GM18519 (cell line): Measurements from ENCODE around the gene SEC61B.
A peak's percentile ranks its signal among the peaks of the same experiment; 100 is the strongest.

Experiments used
- ATAC-seq: cut with Tn5 transposase; IDR thresholded peaks from one replicate; pipeline ENCODE4 v1.9.1; 2021; ENCODE audit warnings: mild to moderate bottlenecking, moderate library complexity; ENCODE audit not compliant: unreplicated experiment, low FRiP score

The SEC61B gene

GRCh38 chr9:99221621-99222415 is at the start of gene SEC61B, which contains the start of gene ALG2:
TSS of gene SEC61B (plus strand) at chr9:99222282. CDS start at chr9:99222364, 82 bp downstream.
TSS of gene ALG2 (minus strand) at chr9:99221942. CDS start at chr9:99221894, 48 bp downstream.
- peak; percentile 84 for ATAC-seq

GRCh38 chr9:99173570-99174504 is 48.2 kb upstream of the SEC61B start:
- ATAC-seq = peak; percentile 63

DNA sequence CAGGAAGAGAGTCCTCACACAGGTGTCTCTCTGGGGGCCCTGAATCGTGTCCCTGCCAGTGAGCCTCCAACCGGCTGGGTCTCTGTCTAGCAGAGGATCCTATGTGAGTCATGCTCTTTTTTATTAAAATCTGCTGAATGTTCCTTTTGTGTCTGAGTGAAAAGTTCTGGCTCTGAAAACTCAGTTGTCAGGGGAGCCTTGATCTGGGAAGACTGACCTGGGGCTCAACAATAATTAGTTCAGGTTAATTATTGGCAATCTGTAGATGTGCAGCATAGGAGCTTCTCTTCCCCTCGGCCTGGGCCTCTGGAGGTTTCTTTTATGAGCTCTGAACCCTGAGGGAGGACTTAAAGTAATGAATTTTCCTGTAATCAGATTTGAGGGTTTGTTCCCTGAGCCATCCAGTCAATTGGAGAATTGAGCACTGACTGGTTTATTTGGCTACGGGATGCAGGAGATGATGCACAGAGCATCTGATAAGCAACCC is 45.5 kb upstream of the SEC61B start:
- no peak for ATAC-seq

DNA sequence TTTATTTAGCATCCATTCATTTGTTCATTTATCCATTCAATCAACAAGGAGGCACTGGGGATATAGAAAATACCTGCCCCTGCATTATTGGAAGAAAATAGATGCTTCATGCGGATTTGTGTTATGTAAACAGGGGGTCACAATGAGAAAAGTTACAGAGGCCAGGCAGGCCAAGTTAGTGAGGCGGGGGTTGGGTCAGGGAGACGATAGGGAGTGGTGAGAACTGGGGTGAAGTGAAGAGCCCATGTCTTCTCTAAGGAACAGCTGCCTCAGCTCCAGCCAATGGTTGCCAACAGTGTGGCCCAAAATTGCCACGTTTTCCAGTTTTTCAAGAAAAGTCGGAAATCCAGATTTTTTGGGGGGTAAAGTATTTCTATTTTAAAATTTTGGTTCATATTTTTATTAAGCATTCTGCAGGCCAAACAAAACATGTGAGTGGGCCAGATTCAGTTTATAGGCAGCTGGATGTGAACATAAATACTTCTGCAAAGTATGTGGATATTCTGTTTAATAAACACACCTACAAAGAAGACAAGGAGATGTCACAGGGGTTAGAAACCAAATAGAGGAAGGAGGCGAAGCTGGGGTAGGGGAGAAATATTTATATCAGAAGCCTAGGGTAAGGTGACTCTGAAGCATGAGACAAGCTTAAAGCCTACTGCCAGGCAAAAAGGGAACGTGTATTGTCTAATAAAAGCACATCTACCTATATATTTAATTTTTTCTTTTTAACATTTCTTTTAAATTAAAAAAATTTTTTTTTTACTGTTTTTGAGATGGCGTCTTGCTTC is 44.3 kb upstream of the SEC61B start:
- no peak for ATAC-seq

DNA sequence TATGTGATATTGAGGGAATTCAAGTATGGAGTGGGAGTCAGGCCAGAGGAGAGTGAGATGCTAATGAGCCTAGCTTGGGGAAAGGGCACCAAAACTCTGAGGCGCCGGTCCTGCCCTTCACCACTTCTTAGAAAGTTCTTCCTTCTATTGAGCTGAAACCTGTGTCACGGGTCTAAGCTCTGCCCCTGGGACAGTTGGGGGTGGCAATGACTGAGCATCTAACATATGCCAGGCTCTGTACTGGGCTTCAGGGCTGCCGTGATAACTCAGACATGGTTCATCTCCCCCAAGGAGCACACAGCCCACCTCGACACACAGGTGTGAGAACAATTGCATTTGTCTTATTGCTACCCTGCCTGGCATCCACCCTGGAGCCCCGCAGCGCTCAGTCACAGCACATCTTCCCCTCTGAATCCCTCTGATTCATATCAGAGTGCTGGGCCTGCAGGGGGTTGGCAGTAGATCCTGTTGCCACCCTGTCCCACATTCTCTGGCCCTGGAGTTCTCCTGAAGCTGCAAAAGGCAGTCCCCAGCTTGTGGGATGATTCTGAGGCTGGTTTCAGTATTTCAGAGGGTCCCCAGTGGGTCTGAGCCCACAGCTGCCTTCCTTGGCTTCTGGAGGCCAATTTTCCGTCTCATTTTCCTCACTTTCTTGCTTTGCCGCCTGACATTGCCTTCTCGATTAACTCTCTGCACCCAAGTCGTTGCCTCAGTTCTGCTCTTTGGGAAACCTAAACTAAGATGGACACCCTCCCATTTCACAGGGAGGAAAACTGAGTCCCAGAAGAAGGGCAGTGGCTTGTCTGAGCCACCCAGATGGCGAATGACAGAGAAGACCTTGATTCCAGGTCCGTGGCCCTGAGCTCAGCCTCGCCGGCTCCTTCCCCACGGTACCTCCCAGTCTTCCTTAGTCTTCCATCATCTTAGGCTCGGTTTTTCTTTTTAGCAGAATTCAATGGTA is 42.9 kb upstream of the SEC61B start:
- no peak for ATAC-seq

GRCh38 chr9:99180199-99180598 is 41.9 kb upstream of the SEC61B start:
- peak; percentile 40 for ATAC-seq

DNA sequence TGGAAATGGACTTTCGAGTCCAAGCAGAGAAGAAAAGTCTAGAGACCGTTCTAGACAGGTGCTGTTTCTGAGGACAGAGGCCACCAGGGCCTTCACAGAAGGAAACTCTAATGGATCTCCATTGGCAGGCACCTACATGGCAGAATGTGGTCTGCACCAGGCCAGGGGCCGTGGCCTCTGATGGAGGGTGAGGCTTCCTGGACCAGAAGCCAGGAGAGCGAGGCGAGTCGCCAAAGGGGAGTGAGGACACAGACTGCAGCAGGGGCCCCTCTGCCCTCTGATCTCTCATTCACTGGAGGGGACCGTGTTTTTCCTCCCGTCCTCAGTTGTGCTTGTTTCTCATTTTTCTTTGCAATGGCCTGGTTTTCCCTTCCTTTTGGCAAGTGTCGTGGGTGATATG is 41.4 kb upstream of the SEC61B start:
- ATAC-seq = no peak

DNA sequence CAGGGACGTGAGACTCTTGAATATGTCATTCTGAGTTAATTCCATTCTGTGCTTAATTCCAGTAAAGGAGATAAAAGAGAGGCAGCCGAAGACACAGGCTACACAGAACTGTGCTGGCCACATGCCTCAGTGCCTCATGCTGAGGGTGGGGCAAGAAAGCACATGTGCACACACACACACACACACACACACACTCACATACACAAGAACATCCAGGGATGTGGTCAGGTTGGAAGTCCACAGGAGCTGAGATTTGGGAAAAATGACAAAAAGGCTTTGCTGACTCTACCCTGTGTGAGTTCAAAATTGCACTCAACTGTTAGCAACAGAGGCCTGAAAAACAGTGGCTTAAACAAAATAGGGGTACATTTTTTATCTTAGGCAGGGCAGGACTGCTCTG is 40.9 kb upstream of the SEC61B start:
- no peak for ATAC-seq

DNA sequence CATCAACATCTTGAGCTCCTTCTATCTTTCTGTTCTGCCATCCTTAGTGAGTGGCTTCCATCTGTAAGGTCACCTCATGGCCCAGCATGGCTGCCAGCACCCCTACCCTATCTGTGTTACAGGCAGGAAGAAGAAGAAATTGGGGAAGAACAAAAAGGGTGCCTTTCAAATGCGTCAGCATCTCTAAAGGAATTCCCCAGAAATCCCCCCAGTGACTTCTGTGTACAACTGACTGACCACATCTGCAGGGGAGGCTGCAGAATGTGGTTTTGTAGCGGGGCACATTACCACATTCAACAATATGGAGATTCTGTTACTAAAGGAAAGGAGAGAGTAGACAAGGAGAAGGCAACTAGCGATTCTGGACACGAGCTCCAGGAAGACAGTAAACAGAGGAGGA is 40.5 kb upstream of the SEC61B start:
- no peak for ATAC-seq

- no peak for ATAC-seq
Measured at GRCh38 chr9:99182356-99182755, 39.7 kb upstream of the SEC61B start.

GRCh38 chr9:99183616-99184015 is 38.5 kb upstream of the SEC61B start:
- no peak for ATAC-seq

DNA sequence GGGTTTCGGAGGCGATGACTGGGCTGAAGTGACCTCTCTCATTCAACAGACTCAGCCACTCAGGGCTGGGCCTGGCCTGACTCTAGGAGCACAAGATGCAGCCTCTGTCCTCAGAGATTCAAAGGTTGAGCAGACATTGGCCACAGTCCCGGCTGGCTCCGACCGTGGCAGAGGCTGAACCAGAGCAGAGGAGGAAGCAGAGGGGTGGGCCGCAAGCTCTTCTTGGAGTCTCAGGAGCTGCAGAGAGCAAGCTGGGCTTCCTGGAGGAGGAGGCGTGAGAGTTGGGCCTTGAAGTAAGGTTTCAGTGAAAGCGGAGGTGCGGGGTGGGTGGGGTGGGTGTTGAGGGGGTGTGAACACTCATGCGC is 38.0 kb upstream of the SEC61B start:
- no peak for ATAC-seq

DNA sequence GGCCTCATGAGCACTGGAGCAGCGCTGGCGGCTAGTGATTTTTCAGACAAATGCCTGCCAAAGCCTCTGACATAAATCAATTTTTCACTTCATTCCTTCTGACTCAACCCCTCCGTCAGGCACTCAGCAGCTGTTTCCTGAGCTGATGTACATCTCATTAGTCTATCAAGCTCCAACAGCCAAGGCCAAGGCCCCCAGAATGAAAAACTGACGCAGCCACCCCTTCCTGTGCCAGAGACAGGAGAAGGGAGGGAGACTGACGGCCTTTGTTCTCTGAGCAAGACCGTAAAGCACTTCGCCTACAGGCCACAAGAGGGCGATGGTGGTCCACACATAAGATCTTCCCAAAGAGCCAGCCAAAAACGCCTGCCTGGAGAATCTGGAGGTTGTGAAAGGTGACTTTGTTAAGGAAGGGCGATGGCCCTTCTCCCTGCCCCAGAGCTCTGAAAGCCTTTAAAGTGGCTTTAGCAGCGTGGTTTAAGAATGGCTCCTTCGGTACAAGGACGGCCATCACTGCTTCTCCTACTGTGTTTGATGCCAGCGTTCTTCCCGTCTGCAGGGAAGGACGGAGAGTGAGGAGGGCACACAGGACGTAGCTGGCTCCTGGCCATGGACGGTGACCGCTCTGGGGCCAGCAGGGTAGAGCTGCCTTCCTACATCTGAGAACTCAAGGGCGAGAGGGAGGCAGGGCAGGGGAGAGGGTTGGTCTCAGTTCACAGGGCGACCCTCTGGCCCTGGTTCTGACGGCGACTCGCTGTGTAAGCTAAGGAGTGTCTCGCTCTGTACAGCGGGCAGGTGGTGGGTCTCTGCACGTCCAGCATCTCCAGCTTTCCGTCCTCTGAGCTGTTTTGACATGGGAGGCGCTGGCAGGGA is 37.4 kb upstream of the SEC61B start:
- peak; percentile 35 for ATAC-seq

GRCh38 chr9:99185348-99185632 is 36.8 kb upstream of the SEC61B start:
- ATAC-seq = no peak

- ATAC-seq = no peak
Measured at GRCh38 chr9:99185934-99186333, 36.1 kb upstream of the SEC61B start.

- ATAC-seq = no peak
Measured at GRCh38 chr9:99187311-99187710, 34.8 kb upstream of the SEC61B start.

DNA sequence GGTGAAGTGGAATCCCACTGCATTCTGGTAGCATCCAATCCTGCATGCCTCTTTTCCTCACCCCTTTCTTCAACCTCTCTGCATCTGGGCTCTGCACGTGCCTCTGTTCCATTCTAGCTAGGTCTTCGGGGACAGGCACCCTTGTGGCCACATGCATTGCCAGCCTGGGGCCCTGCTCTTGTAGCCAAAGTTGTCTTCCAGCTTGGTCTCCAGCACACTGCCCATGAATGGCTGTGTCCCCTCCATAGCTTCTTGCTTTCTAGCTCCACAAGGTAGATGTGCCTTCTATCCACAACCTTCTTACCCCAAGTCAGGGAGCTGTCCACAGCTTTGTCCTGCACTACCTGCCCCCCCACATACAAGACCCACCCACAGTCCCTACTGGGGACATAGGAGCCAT is 32.9 kb upstream of the SEC61B start:
- no peak for ATAC-seq

DNA sequence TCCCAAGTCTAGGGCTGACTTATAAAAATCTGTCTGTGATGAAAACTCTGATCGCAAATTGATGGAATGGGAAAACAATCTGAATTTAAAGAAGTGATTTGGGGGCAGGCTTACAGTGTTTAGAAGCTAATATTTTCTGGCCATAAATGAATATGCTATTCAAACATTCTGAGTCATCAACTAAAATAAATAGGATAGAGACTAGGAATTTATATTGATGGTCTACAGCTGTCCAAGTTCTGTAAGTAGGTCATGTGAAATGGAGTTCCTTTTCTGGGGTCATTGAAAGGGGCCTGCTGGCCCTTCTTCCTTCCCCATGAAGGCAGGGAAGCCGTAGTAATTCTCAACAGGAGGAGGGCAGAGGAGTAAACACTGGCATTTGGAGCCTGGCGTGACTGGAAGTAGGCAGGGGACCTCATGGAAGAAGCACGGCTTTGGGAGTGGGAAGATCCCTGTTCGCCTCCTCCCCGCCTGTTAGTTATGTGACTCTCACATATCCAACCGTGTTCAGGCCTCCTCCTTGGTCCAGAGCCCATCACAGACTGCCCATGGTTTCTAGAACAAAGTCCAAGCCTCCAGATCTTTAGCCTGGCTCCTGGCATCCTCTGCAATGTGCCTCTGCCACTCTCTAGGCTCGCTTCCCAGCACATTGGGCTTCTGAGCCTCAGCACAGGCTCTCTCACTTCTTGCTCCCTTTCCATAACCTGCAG is 32.0 kb upstream of the SEC61B start:
- ATAC-seq = no peak
